ENCODE data around the gene POLR2J. TPM values are rescaled to one million over a fixed set of nuclear protein-coding genes. Genes with fewer than 3 reads are reported as not detected.
"Not testable (repeated sequence)": the region's sequence is repeated elsewhere in the genome, so short reads cannot be mapped to it uniquely, and the experiment has no call there.

Gene POLR2J
- total and polyA plus RNA-seq, 2 experiments from 2014 or later = 16.3 to 77.4 TPM

DNA sequence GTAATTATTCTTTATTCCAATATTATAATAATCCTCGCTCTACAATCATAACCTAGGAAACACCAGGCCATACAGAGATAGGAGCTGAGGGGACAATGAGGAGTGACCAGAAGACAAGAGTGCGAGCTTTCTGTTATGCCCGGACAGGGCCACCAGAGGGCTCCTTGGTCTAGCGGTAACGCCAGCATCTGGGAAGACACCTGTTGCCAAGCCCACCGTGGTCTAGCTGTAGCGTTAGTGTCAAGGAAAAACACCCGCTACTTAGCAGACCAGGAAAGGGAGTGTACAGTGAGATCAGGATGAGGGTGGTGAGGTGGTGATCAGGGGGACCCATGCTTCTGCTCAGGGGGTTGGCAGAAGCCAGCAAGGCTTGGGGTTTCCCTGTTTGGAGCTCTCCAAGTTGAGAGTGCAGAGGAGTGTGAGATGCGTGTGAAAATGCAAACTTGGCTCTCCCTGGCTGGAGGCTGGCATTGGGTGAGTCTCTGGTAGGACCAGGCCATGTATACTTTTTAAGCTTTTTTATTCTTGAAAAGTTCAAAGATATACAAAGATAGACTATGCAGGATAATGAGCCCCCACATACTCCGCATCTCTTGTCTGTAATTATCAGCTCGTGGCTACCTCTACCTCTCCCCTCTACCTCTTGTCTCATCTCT is 1.4 kb upstream of the POLR2J start:
- H3K4me3 ChIP-seq; H3K27me3 ChIP-seq; H3K9me2 ChIP-seq (replicated peaks; ENCODE audit: insufficient read depth); H2AFZ ChIP-seq; H3K9me3 ChIP-seq (ENCODE audit: low read depth); H3K36me3 ChIP-seq (replicated peaks; ENCODE audit: insufficient read depth, low read depth); H3K4me1 ChIP-seq (ENCODE audit: insufficient read depth); H3K4me2 ChIP-seq; DNase-seq (ENCODE audit: low spot score); H3K27ac ChIP-seq; H3K79me2 ChIP-seq; H4K20me1 ChIP-seq (ENCODE audit: insufficient read depth, poor library complexity, severe bottlenecking): not testable (repeated sequence)
- 7% methylated on average over 8 of the region's 11 CpGs for WGBS (ENCODE audit: low lambda C conversion rate, missing lambda C conversion rate)
- peak; percentile 28 for TF ChIP-seq CTCF (IDR thresholded peaks at IDR 0.05; ENCODE audit: poor library complexity)

GRCh38 chr7:102479209-102479584 is 475 bp upstream of the POLR2J start:
- WGBS (ENCODE audit: low lambda C conversion rate, missing lambda C conversion rate) = 0% methylated on average over 1 of the region's 10 CpGs
- H3K27ac ChIP-seq; H3K4me1 ChIP-seq (ENCODE audit: insufficient read depth); H3K9me2 ChIP-seq (replicated peaks; ENCODE audit: insufficient read depth); H4K20me1 ChIP-seq (ENCODE audit: insufficient read depth, poor library complexity, severe bottlenecking); H3K36me3 ChIP-seq (replicated peaks; ENCODE audit: insufficient read depth, low read depth); H3K9me3 ChIP-seq (ENCODE audit: low read depth); H3K79me2 ChIP-seq; DNase-seq (ENCODE audit: low spot score); H3K27me3 ChIP-seq; H3K4me3 ChIP-seq; H2AFZ ChIP-seq: not testable (repeated sequence)
- peak overlapping the region; percentile 68 for H3K4me2 ChIP-seq

DNA sequence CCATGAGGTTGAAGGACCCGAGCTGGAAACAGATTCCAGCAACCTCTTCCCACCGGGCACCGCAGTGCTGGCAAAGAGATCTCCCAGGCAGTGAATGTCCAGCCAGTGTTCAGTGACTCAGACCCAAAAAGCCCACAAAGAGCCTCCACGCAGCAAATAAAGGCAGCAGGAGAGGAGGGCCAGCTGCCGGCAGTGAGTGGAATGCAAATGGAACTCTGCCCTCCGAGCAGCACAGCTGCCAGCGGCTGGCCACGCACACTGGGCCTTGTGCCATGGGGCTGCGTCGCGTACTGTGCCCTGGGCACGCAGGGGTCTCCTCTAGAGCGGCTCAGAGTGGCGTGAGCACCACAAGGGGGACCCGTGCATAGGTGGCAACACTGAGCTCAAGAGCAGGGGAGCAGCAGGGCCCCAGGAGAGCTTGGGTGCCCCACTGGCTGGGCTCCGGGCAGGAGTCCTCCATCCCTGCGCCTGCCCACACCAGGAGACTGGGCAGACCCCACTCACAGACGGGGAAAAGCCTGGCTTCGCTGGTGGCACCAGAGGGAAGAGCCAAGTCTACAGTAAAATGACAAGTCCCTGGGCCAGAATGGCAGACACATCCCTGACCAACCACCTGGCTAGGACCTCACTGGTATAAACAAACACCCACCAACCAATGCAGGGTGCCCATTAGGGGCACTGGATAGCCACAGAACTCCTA is 3.8 kb downstream of the POLR2J start:
- H2AFZ ChIP-seq; H3K79me2 ChIP-seq; H3K9me2 ChIP-seq (replicated peaks; ENCODE audit: insufficient read depth); H3K27ac ChIP-seq; H3K4me2 ChIP-seq; H3K27me3 ChIP-seq; H4K20me1 ChIP-seq (ENCODE audit: insufficient read depth, poor library complexity, severe bottlenecking); DNase-seq (ENCODE audit: low spot score); H3K4me1 ChIP-seq (ENCODE audit: insufficient read depth); H3K4me3 ChIP-seq; H3K36me3 ChIP-seq (replicated peaks; ENCODE audit: insufficient read depth, low read depth); H3K9me3 ChIP-seq (ENCODE audit: low read depth): not testable (repeated sequence)
- WGBS (ENCODE audit: low lambda C conversion rate, missing lambda C conversion rate) = 90% methylated on average over 9 of the region's 19 CpGs

- not testable (repeated sequence) for H3K9me2 ChIP-seq (replicated peaks; ENCODE audit: insufficient read depth); H3K36me3 ChIP-seq (replicated peaks; ENCODE audit: insufficient read depth, low read depth)
Measured at GRCh38 chr7:102474116-102474515, 4.6 kb downstream of the POLR2J start.

DNA sequence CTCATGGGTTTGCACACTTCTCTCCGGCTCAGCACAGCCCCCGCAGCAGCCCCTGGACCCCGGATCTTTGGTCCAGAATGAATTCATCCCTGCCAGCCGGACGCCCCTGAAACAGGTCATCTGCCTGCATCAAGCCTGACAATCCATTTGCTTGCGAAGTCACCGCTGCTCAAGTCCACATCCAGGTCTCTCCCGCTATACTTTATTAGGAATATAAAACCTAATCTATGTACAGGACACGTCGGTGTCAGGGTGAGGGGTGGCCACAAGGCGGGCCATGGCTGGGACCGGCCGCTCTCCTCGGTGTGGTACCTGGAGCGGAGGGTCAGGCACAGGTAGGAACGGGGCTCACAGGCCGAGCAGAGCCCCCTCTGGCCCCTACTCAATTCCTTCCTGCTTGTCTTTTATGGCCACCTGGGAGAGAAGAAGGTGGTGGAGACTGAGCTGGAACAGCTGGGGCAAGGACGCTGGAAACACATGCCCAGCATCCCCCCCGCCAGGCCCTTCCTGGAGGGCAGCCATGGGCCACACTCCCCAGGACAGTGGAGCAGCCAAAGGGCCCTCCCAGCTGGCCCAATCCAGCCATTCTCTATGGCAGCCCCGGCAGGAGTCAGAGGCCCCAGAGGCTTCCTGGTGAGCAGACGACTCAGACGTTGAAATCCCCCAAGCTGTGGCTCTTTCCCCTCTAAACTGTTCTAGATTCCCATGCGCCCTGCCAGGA is 5.3 kb downstream of the POLR2J start:
- no peaks in the 10 kb centered on the region for H3K36me3 ChIP-seq (replicated peaks; ENCODE audit: insufficient read depth, low read depth)
- H3K79me2 ChIP-seq = no peaks in the 10 kb centered on the region
- DNase-seq (ENCODE audit: low spot score) = peak; percentile 6
- H3K9me2 ChIP-seq (replicated peaks; ENCODE audit: insufficient read depth) = no peaks in the 10 kb centered on the region
- no peaks in the 10 kb centered on the region for H4K20me1 ChIP-seq (ENCODE audit: insufficient read depth, poor library complexity, severe bottlenecking)
- H3K27me3 ChIP-seq = no peaks in the 10 kb centered on the region
- no peaks in the 10 kb centered on the region for H3K9me3 ChIP-seq (ENCODE audit: low read depth)
- no peak for TF ChIP-seq CTCF (IDR thresholded peaks at IDR 0.05; ENCODE audit: poor library complexity)
- no peak for TF ChIP-seq EZH2 (IDR thresholded peaks at IDR 0.05; ENCODE audit: borderline replicate concordance)
- no peak for TF ChIP-seq EZH2phosphoT487 (IDR thresholded peaks at IDR 0.05; ENCODE audit: low read depth, severe bottlenecking, unreplicated experiment)
- 94% methylated on average over 23 of the region's 23 CpGs for WGBS (ENCODE audit: low lambda C conversion rate, missing lambda C conversion rate)
- H3K27ac ChIP-seq = no peak overlapping the region
- H3K4me3 ChIP-seq = no peak overlapping the region
- H3K4me2 ChIP-seq = no peak overlapping the region
- no peaks in the 10 kb centered on the region for H3K4me1 ChIP-seq (ENCODE audit: insufficient read depth)
- H2AFZ ChIP-seq = no peak overlapping the region

More at GRCh38 chr7:102474116-102474515, 4.6 kb downstream of the POLR2J start:
- not testable (repeated sequence) for DNase-seq (ENCODE audit: low spot score); H3K4me3 ChIP-seq; H3K9me3 ChIP-seq (ENCODE audit: low read depth); H4K20me1 ChIP-seq (ENCODE audit: insufficient read depth, poor library complexity, severe bottlenecking); H3K4me2 ChIP-seq; H3K27ac ChIP-seq; H2AFZ ChIP-seq; H3K4me1 ChIP-seq (ENCODE audit: insufficient read depth); H3K79me2 ChIP-seq; H3K27me3 ChIP-seq
- WGBS (ENCODE audit: low lambda C conversion rate, missing lambda C conversion rate) = 100% methylated on average over 6 of the region's 14 CpGs

Data from hepatocyte (in vitro differentiated cells).